HCT116 (cell line): ENCODE measurements around the gene ZNF3. TPM values are rescaled to one million over a fixed set of nuclear protein-coding genes. Genes with fewer than 3 reads are reported as not detected.

Experiments
- ATAC-seq: fragments of 200-7000 bp; cut with Tn5 transposase; 2 replicates; pipeline ENCODE4 v1.9.1; 2020; ENCODE audit warnings: mild to moderate bottlenecking, moderate library complexity
- BruUV-seq: library from RNA; stranded (reverse); fragments of 400-500 nt; replicated peaks from 2 replicates; lab custom pipeline; 2021; lab: Mats Ljungman, UMichigan
- CTCF ChIA-PET: fragments of 300-600 bp; sonication (Branson Sonifier 250); formaldehyde crosslinking; loops from one replicate; lab custom pipeline; 2021; ENCODE audit warnings: antibody characterized with exemption; lab: Charles Lee
- POLR2A ChIA-PET: fragments of 300-600, 350-600 bp; sonication (Branson Sonifier 250); formaldehyde crosslinking; loops from one replicate; lab custom pipeline; 2021; ENCODE audit warnings: antibody characterized with exemption; lab: Charles Lee
- RAD21 ChIA-PET, 2 experiments: fragments of 300-600 bp; sonication (Branson Sonifier 250); formaldehyde crosslinking; loops; one replicate each; lab custom pipeline; 2023; ENCODE audit warnings: low total read pairs in 2 of 2; ENCODE audit not compliant: uncharacterized antibody in 2 of 2, unreplicated experiment in 2 of 2, low non-redundant PET in 1 of 2; lab: Charles Lee
- DNase-seq: peaks from one replicate; pipeline ENCODE4 v3.0.0-alpha.2; 2010; ENCODE audit warnings: low read depth, low spot score
- H2AFZ ChIP-seq: fragments of 200-600 bp; shearing (Covaris generic), sonication (generic); 2 replicates; pipeline ENCODE4 v1.6.1; 2017; ENCODE audit warnings: low read depth, mixed run types, mixed read lengths, antibody characterized with exemption, low read length; ENCODE audit not compliant: poor library complexity, severe bottlenecking
- H3K27ac ChIP-seq: 2 replicates; pipeline ENCODE4 v1.5.1; 2012; ENCODE audit warnings: low read depth, low read length
- H3K27me3 ChIP-seq: fragments of 200-600 bp; sonication (generic); 2 replicates; pipeline ENCODE4 v1.6.1; 2016; ENCODE audit warnings: mixed run types, low read length, mixed read lengths; ENCODE audit not compliant: insufficient read depth
- H3K36me3 ChIP-seq, 2 experiments: fragments of 200-500 bp in 1 of 2; fragments of 200-600 bp in 1 of 2; sonication (Bioruptor generic) in 1 of 2; sonication (generic) in 1 of 2; 2 replicates each; pipeline versions ENCODE4 v1.5.1 to v1.6.1; 2014 to 2016; ENCODE audit warnings: low read length in 2 of 2, inconsistent platforms in 1 of 2, mixed read lengths in 1 of 2, mixed run types in 1 of 2; ENCODE audit not compliant: insufficient read depth in 2 of 2, control insufficient read depth in 1 of 2
- H3K4me1 ChIP-seq, 2 experiments: fragments of 200-600 bp in 1 of 2; sonication (generic) in 1 of 2; 2 replicates each; pipeline versions ENCODE4 v1.5.1 to v1.6.1; 2012 to 2017; ENCODE audit warnings: low read length in 2 of 2, inconsistent platforms in 1 of 2, mild to moderate bottlenecking in 1 of 2, mixed read lengths in 1 of 2, mixed run types in 1 of 2, moderate library complexity in 1 of 2; ENCODE audit not compliant: insufficient read depth in 2 of 2, control insufficient read depth in 1 of 2
- H3K4me2 ChIP-seq: fragments of 200-600 bp; sonication (generic); 2 replicates; pipeline ENCODE4 v1.6.1; 2017; ENCODE audit warnings: mixed run types, low read length, mixed read lengths
- H3K4me3 ChIP-seq, 2 experiments: fragments of 200-600 bp in 1 of 2; sonication (generic) in 1 of 2; replicated peaks in 1 of 2; 2 replicates each; pipeline ENCODE4 v1.5.1; 2011 to 2016; ENCODE audit warnings: low read length in 2 of 2, control low read depth in 1 of 2, low read depth in 1 of 2, mild to moderate bottlenecking in 1 of 2, mixed read lengths in 1 of 2, mixed run types in 1 of 2
- H3K79me2 ChIP-seq: fragments of 200-600 bp; sonication (generic); 2 replicates; pipeline ENCODE4 v1.6.1; 2017; ENCODE audit warnings: mild to moderate bottlenecking, mixed run types, low read length, moderate library complexity, mixed read lengths; ENCODE audit not compliant: insufficient read depth
- H3K9ac ChIP-seq: fragments of 200-600 bp; sonication (generic); 2 replicates; pipeline ENCODE4 v1.6.1; 2016; ENCODE audit warnings: low read length, mixed read lengths
- H3K9me2 ChIP-seq: fragments of 200-600 bp; sonication (generic), shearing (Covaris generic); 2 replicates; pipeline ENCODE4 v1.6.1; 2017; ENCODE audit warnings: mixed run types, mild to moderate bottlenecking, moderate library complexity; ENCODE audit not compliant: insufficient read depth
- H3K9me3 ChIP-seq, 2 experiments: fragments of 200-500 bp in 1 of 2; fragments of 200-600 bp in 1 of 2; sonication (Bioruptor generic) in 1 of 2; sonication (generic) in 1 of 2; 2 replicates each; pipeline ENCODE4 v1.6.1; 2014 to 2017; ENCODE audit warnings: low read length in 2 of 2, mixed read lengths in 2 of 2, inconsistent platforms in 1 of 2, low read depth in 1 of 2, mild to moderate bottlenecking in 1 of 2, mixed run types in 1 of 2, moderate library complexity in 1 of 2; ENCODE audit not compliant: control insufficient read depth in 1 of 2, insufficient read depth in 1 of 2
- H4K20me1 ChIP-seq: fragments of 200-600 bp; sonication (generic), shearing (Covaris generic); 2 replicates; pipeline ENCODE4 v1.6.1; 2017; ENCODE audit warnings: mixed run types, mild to moderate bottlenecking, moderate library complexity; ENCODE audit not compliant: insufficient read depth
- CEBPB ChIP-seq: IDR thresholded peaks from 2 replicates; pipeline ENCODE4 v1.6.1; 2012; ENCODE audit warnings: low read depth
- ELF1 ChIP-seq: IDR thresholded peaks from 2 replicates; pipeline ENCODE4 v1.6.1; 2012; ENCODE audit warnings: low read depth, borderline replicate concordance
- EZH2phosphoT487 ChIP-seq: fragments of 200-600 bp; IDR thresholded peaks from 2 replicates; pipeline ENCODE4 v1.6.1; 2018; ENCODE audit warnings: antibody characterized with exemption, borderline replicate concordance
- FOSL1 ChIP-seq: IDR thresholded peaks from 2 replicates; pipeline ENCODE4 v1.6.1; 2012; ENCODE audit warnings: low read depth
- POLR2AphosphoS5 ChIP-seq: IDR thresholded peaks from 2 replicates; pipeline ENCODE4 v1.6.1; 2011; ENCODE audit warnings: mild to moderate bottlenecking, low read depth, low read length, moderate library complexity
- RAD21 ChIP-seq: IDR thresholded peaks from 2 replicates; pipeline ENCODE4 v1.6.1; 2012; ENCODE audit warnings: low read depth, mild to moderate bottlenecking
- SIN3A ChIP-seq: IDR thresholded peaks from 2 replicates; pipeline ENCODE4 v1.6.1; 2012; ENCODE audit warnings: low read depth
- SRF ChIP-seq: IDR thresholded peaks from 2 replicates; pipeline ENCODE4 v1.6.1; 2012; ENCODE audit warnings: low read depth
- TCF7L2 ChIP-seq: IDR thresholded peaks from 2 replicates; pipeline ENCODE4 v1.7.0; 2011; ENCODE audit warnings: borderline replicate concordance, inconsistent platforms; ENCODE audit not compliant: insufficient read depth, insufficient read length; ENCODE audit errors: extremely low read depth
- YY1 ChIP-seq: IDR thresholded peaks from 2 replicates; pipeline ENCODE4 v1.6.1; 2011; ENCODE audit warnings: low read length, low read depth, moderate library complexity, mild to moderate bottlenecking; ENCODE audit not compliant: insufficient replicate concordance; ENCODE audit errors: extremely low read depth
- ZFX ChIP-seq: fragments of 450-650 bp; IDR thresholded peaks from 2 replicates; pipeline ENCODE4 v1.6.1; 2017
- intact Hi-C: fragments of 100-400 bp; cut with micrococcal nuclease; formaldehyde crosslinking; loops from 2 replicates; pipeline ENCODE4 v1.10.0; 2022
- total RNA-seq: library from RNA; stranded (reverse); gene quantifications from one replicate; pipeline ENCODE4 v1.2.1, GENCODE V29; 2021; ENCODE audit not compliant: unreplicated experiment
- TF ChIP-seq, protein P1 (sequence below): IDR thresholded peaks from 2 replicates; pipeline ENCODE4 v1.6.1; 2011; ENCODE audit warnings: mild to moderate bottlenecking, low read length, moderate library complexity; ENCODE audit not compliant: insufficient replicate concordance; ENCODE audit errors: extremely low read depth

Gene ZNF3
- total RNA-seq, 1 experiment from 2014 or later: 28.2 TPM

- H3K36me3 ChIP-seq: peaks cover 36 to 37% of the 10 kb centered on the region in 2 experiments
- H3K9ac ChIP-seq: peak within 1 kb of the TSS; percentile 100
- H3K9me3 ChIP-seq: no peaks in the 10 kb centered on the region
- no peaks in the 10 kb centered on the region for H3K27me3 ChIP-seq
- intact Hi-C loops: loop anchor here (2.0 kb wide), 1 partner anchor 52 kb away; the partner anchor contains the start of gene ZSCAN21
- H3K4me3 ChIP-seq: peak within 1 kb of the TSS; percentile 90 to 94
- H3K27ac ChIP-seq: peak within 1 kb of the TSS; percentile 88
- RAD21 ChIA-PET: interaction anchor here (0.6 to 0.8 kb wide), 4 partner anchors 19 to 693 kb away, joined by 3 to 6 read pairs (median 3); partner anchors contain the start of gene LAMTOR4 (in 1 of the 2)
- BruUV-seq: no TSS peak
- CTCF ChIA-PET: interaction anchor here (0.7 to 2.8 kb wide), 4 partner anchors 12 to 29 kb away, joined by 3 to 11 read pairs (median 4); partner anchors contain the start of genes COPS6 and ZNF3
- peaks cover 10% of the 10 kb centered on the region; the same call in 1 of the 2 replicates for H4K20me1 ChIP-seq
- no peak for TF ChIP-seq YY1
- TF ChIP-seq TCF7L2: peak; percentile 68
- ATAC-seq (peak; percentile 87), DNase-seq (peak; percentile 96)
- no peaks in the 10 kb centered on the region for H3K9me2 ChIP-seq
- peaks cover 6 to 24% of the 10 kb centered on the region in 2 experiments; a peak in 3 of 4 replicates for H3K4me1 ChIP-seq
- no peak within 1 kb of the TSS for H2AFZ ChIP-seq
- peaks cover 54% of the 10 kb centered on the region for H3K79me2 ChIP-seq
- POLR2A ChIA-PET: interaction anchor here (0.5 to 2.9 kb wide), 13 partner anchors 11 to 328 kb away, joined by 3 to 18 read pairs (median 4); partner anchors contain the start of genes COPS6, LAMTOR4, MBLAC1 and ZCWPW1
- peak within 1 kb of the TSS; percentile 98 for H3K4me2 ChIP-seq
Observed at GRCh38 chr7:100101016-100101862, 19.7 kb upstream of the ZNF3 start, which contains the start of the genes AP4M1 and MCM7. AP4M1 (plus strand) TSS chr7:100101643; CDS start chr7:100101715, 72 bp downstream. MCM7 (minus strand) TSS chr7:100101397; CDS start chr7:100101294, 103 bp downstream.

DNA sequence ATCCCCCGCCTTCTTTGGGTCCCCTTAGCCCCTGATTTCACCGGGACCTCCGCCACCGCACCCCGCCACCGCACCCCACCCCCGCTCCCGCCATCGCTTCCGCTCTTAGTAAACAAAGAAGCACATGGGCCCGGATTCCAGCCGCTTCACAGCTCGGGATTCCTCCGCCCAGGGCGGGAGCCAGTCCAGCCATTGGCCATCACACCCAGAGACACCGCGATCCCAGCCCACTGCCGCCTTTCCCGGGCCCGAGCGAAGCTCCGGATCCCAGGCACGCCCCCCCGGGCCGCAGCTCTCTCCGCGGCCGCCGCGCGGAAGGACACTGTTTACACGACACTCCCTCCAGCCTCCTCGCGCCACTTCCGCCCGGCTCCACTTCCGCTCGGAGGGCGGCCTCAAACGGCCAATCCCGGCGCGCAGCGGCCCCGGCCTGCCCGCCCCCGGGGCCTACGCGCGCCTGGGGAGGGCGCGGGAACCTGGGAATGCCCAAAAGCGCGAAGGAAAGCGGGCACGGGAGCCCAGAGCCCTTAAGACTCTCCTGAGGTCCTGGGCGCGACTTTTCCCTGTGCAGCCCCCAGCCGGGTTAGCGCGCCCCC is 19.0 kb upstream of the ZNF3 start:
- Histone ChIP-seq H3K27ac (peak overlapping the region; percentile 88), H4K20me1 (peaks cover 10% of the 10 kb centered on the region; the same call in 1 of the 2 replicates), H3K4me1 (peaks cover 6 to 24% of the 10 kb centered on the region in 2 experiments; a peak in 3 of 4 replicates), H3K9me3 (no peaks in the 10 kb centered on the region), H3K4me2 (peak overlapping the region; percentile 98), H3K79me2 (peaks cover 61% of the 10 kb centered on the region), H3K27me3 (no peaks in the 10 kb centered on the region), H3K4me3 (peak overlapping the region; percentile 90 to 94), H3K9me2 (no peaks in the 10 kb centered on the region), H3K9ac (peak overlapping the region; percentile 100), H2AFZ (no peak overlapping the region), H3K36me3 (peaks cover 39 to 44% of the 10 kb centered on the region in 2 experiments)
- ChIA-PET POLR2A (interaction anchor here (0.9 to 2.9 kb wide), 8 partner anchors 10 to 328 kb away, joined by 3 to 18 read pairs (median 4); partner anchors contain the start of genes COPS6, MBLAC1 and ZCWPW1), CTCF (interaction anchor here (1.8 to 2.8 kb wide), 2 partner anchors 11 to 30 kb away, joined by 4 to 11 read pairs; partner anchors contain the start of gene COPS6), RAD21 (interaction anchor here in 1 of 2 experiments (0.7 kb wide), 2 partner anchors 48 to 693 kb away, joined by 3 to 6 read pairs; partner anchors contain the start of gene LAMTOR4)
- BruUV-seq: no TSS peak
- peak; percentile 76 for ATAC-seq
- intact Hi-C loops: loop anchor here (1.0 to 2.0 kb wide), 2 partner anchors 11 to 52 kb away; partner anchors contain the start of gene ZSCAN21
- peak; percentile 92 for DNase-seq
- TF ChIP-seq RAD21 (no peak), TCF7L2 (peak; percentile 63), SIN3A (no peak), ZFX (peak; percentile 59; the same call in 1 of the 2 replicates), ELF1 (no peak), POLR2AphosphoS5 (peak; percentile 30; the same call in 1 of the 2 replicates), EZH2phosphoT487 (no peak), CEBPB (no peak), FOSL1 (no peak), YY1 (peak; percentile 64), SRF (no peak)
- TF ChIP-seq, protein P1, sequence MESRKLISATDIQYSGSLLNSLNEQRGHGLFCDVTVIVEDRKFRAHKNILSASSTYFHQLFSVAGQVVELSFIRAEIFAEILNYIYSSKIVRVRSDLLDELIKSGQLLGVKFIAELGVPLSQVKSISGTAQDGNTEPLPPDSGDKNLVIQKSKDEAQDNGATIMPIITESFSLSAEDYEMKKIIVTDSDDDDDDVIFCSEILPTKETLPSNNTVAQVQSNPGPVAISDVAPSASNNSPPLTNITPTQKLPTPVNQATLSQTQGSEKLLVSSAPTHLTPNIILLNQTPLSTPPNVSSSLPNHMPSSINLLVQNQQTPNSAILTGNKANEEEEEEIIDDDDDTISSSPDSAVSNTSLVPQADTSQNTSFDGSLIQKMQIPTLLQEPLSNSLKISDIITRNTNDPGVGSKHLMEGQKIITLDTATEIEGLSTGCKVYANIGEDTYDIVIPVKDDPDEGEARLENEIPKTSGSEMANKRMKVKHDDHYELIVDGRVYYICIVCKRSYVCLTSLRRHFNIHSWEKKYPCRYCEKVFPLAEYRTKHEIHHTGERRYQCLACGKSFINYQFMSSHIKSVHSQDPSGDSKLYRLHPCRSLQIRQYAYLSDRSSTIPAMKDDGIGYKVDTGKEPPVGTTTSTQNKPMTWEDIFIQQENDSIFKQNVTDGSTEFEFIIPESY: peak; percentile 47
